SK-N-SH (cell line): Measurements from ENCODE around the gene RNF13. TPM values are rescaled to one million over a fixed set of nuclear protein-coding genes. Genes with fewer than 3 reads are reported as not detected.

Source experiments
- CTCF ChIA-PET: fragments of 300-600, 350-600 bp; formaldehyde crosslinking; extraction: SDS; loops from one replicate; lab custom pipeline; 2021; lab: Yijun Ruan, JAX
- POLR2A ChIA-PET: fragments of 350-600 bp; sonication (Branson Sonifier 250); formaldehyde crosslinking; extraction: SDS; loops from one replicate; lab custom pipeline; 2020; ENCODE audit warnings: antibody characterized with exemption, inconsistent platforms; lab: Yijun Ruan, JAX
- DNase-seq: peaks from one replicate; pipeline ENCODE4 v3.0.0; 2012
- H2AFZ ChIP-seq: fragments of 200-600 bp; sonication (generic); 2 replicates; pipeline ENCODE4 v1.8.1; 2016; ENCODE audit warnings: antibody characterized with exemption, mild to moderate bottlenecking, low read depth
- H3F3A ChIP-seq: fragments of 200-600 bp; sonication (generic); replicated peaks from 2 replicates; pipeline ENCODE3; 2016; ENCODE audit warnings: antibody characterized with exemption, mild to moderate bottlenecking; ENCODE audit not compliant: insufficient read depth
- H3K27ac ChIP-seq, 2 experiments: fragments of 200-500 bp in 1 of 2; fragments of 200-600 bp in 1 of 2; sonication (Bioruptor generic) in 1 of 2; sonication (generic), shearing (Covaris generic) in 1 of 2; 2 replicates each; pipeline versions ENCODE4 v1.5.1 to v1.6.1; 2014 to 2016; ENCODE audit warnings: low read depth in 2 of 2, inconsistent platforms in 1 of 2, low read length in 1 of 2, mild to moderate bottlenecking in 1 of 2, mixed read lengths in 1 of 2
- H3K27me3 ChIP-seq: fragments of 200-600 bp; sonication (generic), shearing (Covaris generic); 2 replicates; pipeline ENCODE4 v1.6.1; 2016; ENCODE audit warnings: mixed run types; ENCODE audit not compliant: insufficient read depth
- H3K36me3 ChIP-seq, 2 experiments: fragments of 200-500 bp in 1 of 2; fragments of 200-600 bp in 1 of 2; sonication (Bioruptor generic) in 1 of 2; sonication (generic) in 1 of 2; replicated peaks in 1 of 2; 2 replicates each; pipeline versions ENCODE3 to v1.5.1; 2014 to 2016; ENCODE audit warnings: low read length in 1 of 2, mild to moderate bottlenecking in 1 of 2; ENCODE audit not compliant: insufficient read depth in 2 of 2, control insufficient read depth in 1 of 2
- H3K4me1 ChIP-seq, 2 experiments: fragments of 200-500 bp in 1 of 2; fragments of 200-600 bp in 1 of 2; sonication (Bioruptor generic) in 1 of 2; sonication (generic), shearing (Covaris generic) in 1 of 2; 2 replicates each; pipeline versions ENCODE4 v1.5.1 to v1.6.1; 2014 to 2016; ENCODE audit warnings: low read depth in 1 of 2, low read length in 1 of 2, mixed run types in 1 of 2; ENCODE audit not compliant: insufficient read depth in 2 of 2, control insufficient read depth in 1 of 2
- H3K4me2 ChIP-seq: fragments of 200-600 bp; sonication (generic), shearing (Covaris generic); 2 replicates; pipeline ENCODE4 v1.6.1; 2017; ENCODE audit warnings: mixed run types
- H3K4me3 ChIP-seq, 2 experiments: fragments of 200-500 bp in 1 of 2; fragments of 200-600 bp in 1 of 2; sonication (Bioruptor generic) in 1 of 2; sonication (generic), shearing (Covaris generic) in 1 of 2; 2 replicates each; pipeline versions ENCODE4 v1.5.1 to v1.8.1; 2014 to 2016; ENCODE audit warnings: low read depth in 2 of 2, inconsistent platforms in 1 of 2, low read length in 1 of 2, mild to moderate bottlenecking in 1 of 2, mixed read lengths in 1 of 2, moderate library complexity in 1 of 2
- H3K79me2 ChIP-seq: fragments of 200-600 bp; sonication (generic); 2 replicates; pipeline ENCODE4 v1.8.1; 2017; ENCODE audit warnings: mild to moderate bottlenecking; ENCODE audit not compliant: insufficient read depth
- H3K9ac ChIP-seq: fragments of 200-600 bp; sonication (generic); 2 replicates; pipeline ENCODE4 v1.6.1; 2017; ENCODE audit warnings: mixed run types
- H3K9me2 ChIP-seq: fragments of 200-600 bp; sonication (generic); 2 replicates; pipeline ENCODE4 v1.6.1; 2017; ENCODE audit warnings: mixed run types
- H3K9me3 ChIP-seq: fragments of 200-600 bp; sonication (generic); 2 replicates; pipeline ENCODE4 v1.6.1; 2017; ENCODE audit warnings: mixed run types, mild to moderate bottlenecking, moderate library complexity
- H4K20me1 ChIP-seq: fragments of 200-600 bp; sonication (generic); 2 replicates; pipeline ENCODE4 v1.6.1; 2017; ENCODE audit warnings: mild to moderate bottlenecking, mixed run types; ENCODE audit not compliant: insufficient read depth
- CHD2 ChIP-seq: fragments of 150-350 bp; IDR thresholded peaks from 2 replicates; pipeline ENCODE4 v1.6.1; 2018; ENCODE audit warnings: low read length; ENCODE audit not compliant: partially characterized antibody
- EZH2phosphoT487 ChIP-seq: fragments of 200-600 bp; sonication (generic); IDR thresholded peaks from 2 replicates; pipeline ENCODE4 v1.6.1; 2017; ENCODE audit warnings: low read depth, mixed run types, mild to moderate bottlenecking, antibody characterized with exemption, moderate library complexity, borderline replicate concordance
- FOSL2 ChIP-seq: IDR thresholded peaks from 2 replicates; pipeline ENCODE4 v1.4.0; 2012; ENCODE audit warnings: low read depth, mild to moderate bottlenecking, moderate library complexity, borderline replicate concordance
- FOXJ3 ChIP-seq: sonication (generic); formaldehyde crosslinking; IDR thresholded peaks from 2 replicates; pipeline ENCODE4 v1.5.1; 2020; ENCODE audit warnings: mild to moderate bottlenecking, missing genetic modification reagents
- FOXM1 ChIP-seq: IDR thresholded peaks from 2 replicates; pipeline ENCODE4 v1.4.0; 2012; ENCODE audit warnings: low read depth, mild to moderate bottlenecking
- JUND ChIP-seq: IDR thresholded peaks from 2 replicates; pipeline ENCODE4 v1.4.0; 2012
- MEF2A ChIP-seq: IDR thresholded peaks from 2 replicates; pipeline ENCODE4 v1.4.0; 2012; ENCODE audit warnings: low read depth, borderline replicate concordance
- NFIC ChIP-seq: IDR thresholded peaks from 2 replicates; pipeline ENCODE4 v1.4.0; 2012; ENCODE audit warnings: borderline replicate concordance
- PBX3 ChIP-seq: IDR thresholded peaks from 2 replicates; pipeline ENCODE4; 2012
- POLR2AphosphoS5 ChIP-seq: IDR thresholded peaks from 2 replicates; pipeline ENCODE4 v1.6.1; 2012; ENCODE audit warnings: low read depth, low read length
- RCOR1 ChIP-seq: fragments of 150-350 bp; IDR thresholded peaks from 2 replicates; pipeline ENCODE4 v1.6.1; 2017; ENCODE audit warnings: antibody characterized with exemption, low read length
- RXRA ChIP-seq: IDR thresholded peaks from 2 replicates; pipeline ENCODE4 v1.4.0; 2012; ENCODE audit warnings: low read depth, mild to moderate bottlenecking, borderline replicate concordance
- SIN3A ChIP-seq: IDR thresholded peaks from 2 replicates; pipeline ENCODE4 v1.6.1; 2012; ENCODE audit warnings: low read depth, mild to moderate bottlenecking, low read length, moderate library complexity, borderline replicate concordance
- SMC3 ChIP-seq: IDR thresholded peaks from 2 replicates; pipeline ENCODE4 v1.6.1; 2012; ENCODE audit warnings: low read depth, low read length, improper control_type of control experiment
- TCF12 ChIP-seq: IDR thresholded peaks from 2 replicates; pipeline ENCODE4 v1.4.0; 2012
- TEAD4 ChIP-seq: IDR thresholded peaks from 2 replicates; pipeline ENCODE4 v1.4.0; 2012; ENCODE audit warnings: mild to moderate bottlenecking, borderline replicate concordance; ENCODE audit not compliant: insufficient read depth
- USF1 ChIP-seq: IDR thresholded peaks from 2 replicates; pipeline ENCODE4 v1.4.0; 2012; ENCODE audit warnings: low read depth, borderline replicate concordance
- YY1 ChIP-seq: IDR thresholded peaks from 2 replicates; pipeline ENCODE4 v1.4.0; 2012; ENCODE audit warnings: low read depth, mild to moderate bottlenecking
- WGBS: methylation state at CpG from one replicate; pipeline ENCODE4 v1.1.6; 2017; ENCODE audit warnings: low lambda C conversion rate; 5-methylcytosine and 5-hydroxymethylcytosine counted together
- polyA plus RNA-seq, 3 experiments: library from polyadenylated mRNA; depleted of rRNA; stranded (reverse); fragments of >200 nt; gene quantifications; 2 replicates each; pipeline ENCODE4 v1.2.3, GENCODE V29; 2012
- TF ChIP-seq, protein P1 (sequence below): IDR thresholded peaks from 2 replicates; pipeline ENCODE4 v1.6.1; 2012; ENCODE audit warnings: mild to moderate bottlenecking, low read depth, low read length, moderate library complexity
- TF ChIP-seq, protein P2 (sequence below): fragments of 150-350 bp; IDR thresholded peaks from 2 replicates; pipeline ENCODE4 v1.6.1; 2016; ENCODE audit warnings: mild to moderate bottlenecking, low read depth, low read length
- TF ChIP-seq, protein P3 (sequence below): fragments of 150-350 bp; IDR thresholded peaks from 2 replicates; pipeline ENCODE4 v1.6.1; 2017; ENCODE audit warnings: antibody characterized with exemption, low read length, low read depth, borderline replicate concordance

RNF13 gene
- polyA plus RNA-seq, 1 of the 3 experiments (the other 2 are of a cell fraction), result 14.9 TPM

DNA sequence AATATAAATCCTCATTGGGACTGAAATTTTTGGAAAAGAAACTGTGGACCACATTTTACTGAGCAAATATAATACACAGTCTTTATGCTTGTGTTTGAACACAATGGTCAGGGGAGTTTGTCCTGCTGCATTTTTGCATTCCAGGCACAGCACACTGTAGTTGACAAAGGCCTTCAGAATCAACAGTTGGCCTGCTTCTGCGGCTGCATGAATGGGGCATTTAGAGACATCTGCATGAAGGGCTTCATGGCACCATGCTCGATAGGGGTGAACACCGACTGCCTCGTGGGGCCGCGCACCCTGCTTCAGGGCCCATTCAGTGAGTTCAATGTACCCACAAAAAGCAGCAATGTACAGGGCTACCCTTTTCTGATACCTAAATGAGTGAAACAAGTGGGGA is 45.3 kb upstream of the RNF13 start:
- H3K4me3 ChIP-seq, result no peak overlapping the region
- no peak overlapping the region for H3K9ac ChIP-seq
- CTCF ChIA-PET, result interaction anchor here (1.0 to 4.6 kb wide), 5 partner anchors 7 to 453 kb away, joined by 4 to 31 read pairs (median 9); partner anchors contain the start of gene COMMD2
- no peak overlapping the region for H3K4me2 ChIP-seq
- no peaks in the 10 kb centered on the region for H3F3A ChIP-seq
- H3K79me2 ChIP-seq, result no peaks in the 10 kb centered on the region
- H3K36me3 ChIP-seq, result no peaks in the 10 kb centered on the region
- no peaks in the 10 kb centered on the region for H3K9me2 ChIP-seq
- POLR2A ChIA-PET, result no interaction called here
- no peaks in the 10 kb centered on the region for H4K20me1 ChIP-seq
- no peaks in the 10 kb centered on the region for H3K4me1 ChIP-seq
- DNase-seq, result no peak
- H3K9me3 ChIP-seq, result no peaks in the 10 kb centered on the region
- H3K27me3 ChIP-seq, result no peaks in the 10 kb centered on the region; the same call in 1 of the 2 replicates
- TF ChIP-seq YY1, result no peak
- TF ChIP-seq, protein P1, sequence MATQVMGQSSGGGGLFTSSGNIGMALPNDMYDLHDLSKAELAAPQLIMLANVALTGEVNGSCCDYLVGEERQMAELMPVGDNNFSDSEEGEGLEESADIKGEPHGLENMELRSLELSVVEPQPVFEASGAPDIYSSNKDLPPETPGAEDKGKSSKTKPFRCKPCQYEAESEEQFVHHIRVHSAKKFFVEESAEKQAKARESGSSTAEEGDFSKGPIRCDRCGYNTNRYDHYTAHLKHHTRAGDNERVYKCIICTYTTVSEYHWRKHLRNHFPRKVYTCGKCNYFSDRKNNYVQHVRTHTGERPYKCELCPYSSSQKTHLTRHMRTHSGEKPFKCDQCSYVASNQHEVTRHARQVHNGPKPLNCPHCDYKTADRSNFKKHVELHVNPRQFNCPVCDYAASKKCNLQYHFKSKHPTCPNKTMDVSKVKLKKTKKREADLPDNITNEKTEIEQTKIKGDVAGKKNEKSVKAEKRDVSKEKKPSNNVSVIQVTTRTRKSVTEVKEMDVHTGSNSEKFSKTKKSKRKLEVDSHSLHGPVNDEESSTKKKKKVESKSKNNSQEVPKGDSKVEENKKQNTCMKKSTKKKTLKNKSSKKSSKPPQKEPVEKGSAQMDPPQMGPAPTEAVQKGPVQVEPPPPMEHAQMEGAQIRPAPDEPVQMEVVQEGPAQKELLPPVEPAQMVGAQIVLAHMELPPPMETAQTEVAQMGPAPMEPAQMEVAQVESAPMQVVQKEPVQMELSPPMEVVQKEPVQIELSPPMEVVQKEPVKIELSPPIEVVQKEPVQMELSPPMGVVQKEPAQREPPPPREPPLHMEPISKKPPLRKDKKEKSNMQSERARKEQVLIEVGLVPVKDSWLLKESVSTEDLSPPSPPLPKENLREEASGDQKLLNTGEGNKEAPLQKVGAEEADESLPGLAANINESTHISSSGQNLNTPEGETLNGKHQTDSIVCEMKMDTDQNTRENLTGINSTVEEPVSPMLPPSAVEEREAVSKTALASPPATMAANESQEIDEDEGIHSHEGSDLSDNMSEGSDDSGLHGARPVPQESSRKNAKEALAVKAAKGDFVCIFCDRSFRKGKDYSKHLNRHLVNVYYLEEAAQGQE, result no peak
- no peak for TF ChIP-seq MEF2A
- no peak for TF ChIP-seq POLR2AphosphoS5
- no peak for TF ChIP-seq FOXM1
- WGBS, result 86% methylated on average over 6 of the region's 6 CpGs
- H3K27ac ChIP-seq, result no peak overlapping the region
- H2AFZ ChIP-seq, result no peak overlapping the region

DNA sequence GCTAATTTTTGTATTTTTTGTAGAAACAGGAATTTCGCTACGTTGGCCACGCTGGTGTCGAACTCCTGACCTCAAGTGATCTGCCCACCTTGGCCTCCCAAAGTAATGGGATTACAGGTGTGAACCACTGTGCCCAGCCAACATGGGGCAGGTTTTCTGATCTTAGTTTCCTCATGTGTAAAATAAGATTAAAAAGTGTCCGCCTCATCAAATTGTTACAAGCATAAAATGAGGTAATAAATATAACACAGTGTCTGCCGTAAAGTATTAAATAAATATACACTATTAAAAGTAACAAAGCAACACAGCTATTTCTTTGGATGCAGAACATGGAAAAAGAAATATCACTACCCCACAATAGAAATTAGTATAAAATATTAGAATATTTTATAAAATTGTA is 44.3 kb upstream of the RNF13 start:
- no peaks in the 10 kb centered on the region for H3K79me2 ChIP-seq
- CTCF ChIA-PET, result interaction anchor here (0.8 to 1.3 kb wide), 3 partner anchors 16 to 39 kb away, joined by 3 to 4 read pairs (median 3); no protein-coding TSS in a partner anchor
- no peaks in the 10 kb centered on the region; the same call in 1 of the 2 replicates for H3K27me3 ChIP-seq
- no peaks in the 10 kb centered on the region for H3K9me2 ChIP-seq
- H3K4me1 ChIP-seq, result no peaks in the 10 kb centered on the region
- no peak overlapping the region for H3K9ac ChIP-seq
- no peaks in the 10 kb centered on the region for H3K9me3 ChIP-seq
- H2AFZ ChIP-seq, result no peak overlapping the region
- no peaks in the 10 kb centered on the region for H3F3A ChIP-seq
- TF ChIP-seq FOXJ3 (CRISPR knock-in tag) (no peak), USF1 (no peak), EZH2phosphoT487 (no peak), PBX3 (no peak), RXRA (no peak), TEAD4 (no peak), CHD2 (no peak), NFIC (no peak), RCOR1 (no peak), FOSL2 (no peak), SMC3 (no peak), MEF2A (no peak), JUND (no peak), TCF12 (no peak), SIN3A (no peak)
- TF ChIP-seq, protein P2, sequence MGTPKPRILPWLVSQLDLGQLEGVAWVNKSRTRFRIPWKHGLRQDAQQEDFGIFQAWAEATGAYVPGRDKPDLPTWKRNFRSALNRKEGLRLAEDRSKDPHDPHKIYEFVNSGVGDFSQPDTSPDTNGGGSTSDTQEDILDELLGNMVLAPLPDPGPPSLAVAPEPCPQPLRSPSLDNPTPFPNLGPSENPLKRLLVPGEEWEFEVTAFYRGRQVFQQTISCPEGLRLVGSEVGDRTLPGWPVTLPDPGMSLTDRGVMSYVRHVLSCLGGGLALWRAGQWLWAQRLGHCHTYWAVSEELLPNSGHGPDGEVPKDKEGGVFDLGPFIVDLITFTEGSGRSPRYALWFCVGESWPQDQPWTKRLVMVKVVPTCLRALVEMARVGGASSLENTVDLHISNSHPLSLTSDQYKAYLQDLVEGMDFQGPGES, result no peak
- TF ChIP-seq, protein P3, sequence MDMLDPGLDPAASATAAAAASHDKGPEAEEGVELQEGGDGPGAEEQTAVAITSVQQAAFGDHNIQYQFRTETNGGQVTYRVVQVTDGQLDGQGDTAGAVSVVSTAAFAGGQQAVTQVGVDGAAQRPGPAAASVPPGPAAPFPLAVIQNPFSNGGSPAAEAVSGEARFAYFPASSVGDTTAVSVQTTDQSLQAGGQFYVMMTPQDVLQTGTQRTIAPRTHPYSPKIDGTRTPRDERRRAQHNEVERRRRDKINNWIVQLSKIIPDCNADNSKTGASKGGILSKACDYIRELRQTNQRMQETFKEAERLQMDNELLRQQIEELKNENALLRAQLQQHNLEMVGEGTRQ, result no peak
- no peak overlapping the region for H3K4me3 ChIP-seq
- H3K4me2 ChIP-seq, result no peak overlapping the region
- no peaks in the 10 kb centered on the region for H4K20me1 ChIP-seq
- DNase-seq, result no peak
- H3K36me3 ChIP-seq, result no peaks in the 10 kb centered on the region
- H3K27ac ChIP-seq, result no peak overlapping the region
- POLR2A ChIA-PET, result no interaction called here
- WGBS, result 91% methylated on average over 6 of the region's 6 CpGs
